ENCODE data around the gene MLKL. TPM values are rescaled to one million over a fixed set of nuclear protein-coding genes. Genes with fewer than 3 reads are reported as not detected.
"Not testable (repeated sequence)": the region's sequence is repeated elsewhere in the genome, so short reads cannot be mapped to it uniquely, and the experiment has no call there.

Gene MLKL
- total and polyA plus RNA-seq, 2 experiments from 2014 or later: 10.4 to 13.6 TPM

DNA sequence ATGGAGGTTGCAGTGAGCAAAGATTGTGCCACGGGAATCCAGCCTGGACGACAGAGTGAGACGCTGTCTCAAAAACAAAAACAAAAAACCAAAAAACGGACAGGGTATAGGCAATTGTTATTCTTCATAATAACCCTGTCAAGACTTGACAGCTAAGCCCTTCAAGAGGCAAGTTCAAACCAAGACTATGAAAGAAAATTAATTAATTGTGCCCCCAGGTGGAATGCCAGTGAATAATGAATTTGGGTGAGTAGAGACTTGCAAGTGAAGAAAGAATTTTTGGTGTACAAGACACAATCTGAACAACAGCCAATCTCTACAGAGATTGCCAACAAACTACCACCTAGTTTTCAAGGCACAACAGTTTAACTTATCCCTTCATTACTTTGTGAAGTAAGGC is 40.3 kb downstream of the MLKL start:
- H3K36me3 ChIP-seq (ENCODE audit: low read depth): peaks cover 43% of the 10 kb centered on the region
- 84 to 92% methylated on average over 4 of the region's 4 CpGs for WGBS, 2 experiments (ENCODE audit: low coverage in 1 of 2, low lambda C conversion rate in 2 of 2, missing lambda C conversion rate in 2 of 2)

DNA sequence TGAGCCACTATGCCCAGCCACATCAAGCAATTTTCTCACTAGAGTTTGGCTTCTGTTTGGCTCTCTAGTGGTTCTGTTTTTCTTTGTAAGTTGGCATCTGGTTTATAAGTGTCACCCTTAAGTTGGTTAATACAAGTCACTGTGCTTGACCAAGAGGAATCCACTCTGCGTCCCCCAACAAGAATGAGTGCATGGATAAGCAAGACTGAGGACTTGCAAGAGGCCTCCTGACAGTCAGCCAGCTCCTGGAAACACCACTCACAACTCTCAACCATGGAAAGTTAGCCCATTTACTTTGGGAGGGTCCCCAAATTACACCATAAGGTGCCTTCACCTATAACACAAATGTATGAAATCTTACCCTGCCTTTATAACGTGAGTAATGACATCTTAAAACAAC is 41.6 kb downstream of the MLKL start:
- 94 to 95% methylated on average over 2 of the region's 2 CpGs for WGBS, 2 experiments (ENCODE audit: low coverage in 1 of 2, low lambda C conversion rate in 2 of 2, missing lambda C conversion rate in 2 of 2)
- Histone ChIP-seq H3F3A (ENCODE audit: insufficient read depth) (no peaks in the 10 kb centered on the region), H3K9me2 (ENCODE audit: insufficient read depth) (no peaks in the 10 kb centered on the region), H3K4me1 (ENCODE audit: insufficient read depth) (no peaks in the 10 kb centered on the region), H3K4me3 (no peak overlapping the region), H3K4me2 (ENCODE audit: unreplicated experiment) (no peak overlapping the region), H2AFZ (no peak overlapping the region), H3K36me3 (ENCODE audit: low read depth) (peaks cover 39% of the 10 kb centered on the region), H3K27me3 (replicated peaks; ENCODE audit: insufficient read depth) (no peaks in the 10 kb centered on the region), H3K79me2 (ENCODE audit: insufficient read depth) (peaks cover 100% of the 10 kb centered on the region), H3K27ac (no peak overlapping the region), H3K9ac (no peak overlapping the region), H4K20me1 (ENCODE audit: insufficient read depth) (0 out of 2 replicates have a peak, but pooled peaks cover 4% of the 10 kb centered on the region), H3K9me3 (ENCODE audit: low read depth) (no peaks in the 10 kb centered on the region)
- in situ Hi-C loops (cut with MboI): no loop called here
- DNase-seq: no peak
- no peak for TF ChIP-seq EZH2phosphoT487 (IDR thresholded peaks at IDR 0.05; ENCODE audit: insufficient read depth, low read depth)
- TF ChIP-seq EZH2 (IDR thresholded peaks at IDR 0.05; ENCODE audit: insufficient read depth, poor library complexity, severe bottlenecking): no peak

More for the DNA sequence above, 40.3 kb downstream of the MLKL start:
- Histone ChIP-seq H3K79me2 (ENCODE audit: insufficient read depth) (peaks cover 100% of the 10 kb centered on the region), H3K4me3 (no peak overlapping the region), H3K4me1 (ENCODE audit: insufficient read depth) (no peaks in the 10 kb centered on the region), H3F3A (ENCODE audit: insufficient read depth) (no peaks in the 10 kb centered on the region), H3K27ac (no peak overlapping the region), H3K9me3 (ENCODE audit: low read depth) (no peaks in the 10 kb centered on the region), H4K20me1 (ENCODE audit: insufficient read depth) (0 out of 2 replicates have a peak, but pooled peaks cover 4% of the 10 kb centered on the region), H2AFZ (no peak overlapping the region), H3K9me2 (ENCODE audit: insufficient read depth) (no peaks in the 10 kb centered on the region), H3K27me3 (replicated peaks; ENCODE audit: insufficient read depth) (no peaks in the 10 kb centered on the region), H3K9ac (no peak overlapping the region), H3K4me2 (ENCODE audit: unreplicated experiment) (no peak overlapping the region)
- no peak for DNase-seq
- in situ Hi-C loops (cut with MboI): no loop called here
- TF ChIP-seq EZH2 (IDR thresholded peaks at IDR 0.05; ENCODE audit: insufficient read depth, poor library complexity, severe bottlenecking) (no peak), EZH2phosphoT487 (IDR thresholded peaks at IDR 0.05; ENCODE audit: insufficient read depth, low read depth) (no peak)

DNA sequence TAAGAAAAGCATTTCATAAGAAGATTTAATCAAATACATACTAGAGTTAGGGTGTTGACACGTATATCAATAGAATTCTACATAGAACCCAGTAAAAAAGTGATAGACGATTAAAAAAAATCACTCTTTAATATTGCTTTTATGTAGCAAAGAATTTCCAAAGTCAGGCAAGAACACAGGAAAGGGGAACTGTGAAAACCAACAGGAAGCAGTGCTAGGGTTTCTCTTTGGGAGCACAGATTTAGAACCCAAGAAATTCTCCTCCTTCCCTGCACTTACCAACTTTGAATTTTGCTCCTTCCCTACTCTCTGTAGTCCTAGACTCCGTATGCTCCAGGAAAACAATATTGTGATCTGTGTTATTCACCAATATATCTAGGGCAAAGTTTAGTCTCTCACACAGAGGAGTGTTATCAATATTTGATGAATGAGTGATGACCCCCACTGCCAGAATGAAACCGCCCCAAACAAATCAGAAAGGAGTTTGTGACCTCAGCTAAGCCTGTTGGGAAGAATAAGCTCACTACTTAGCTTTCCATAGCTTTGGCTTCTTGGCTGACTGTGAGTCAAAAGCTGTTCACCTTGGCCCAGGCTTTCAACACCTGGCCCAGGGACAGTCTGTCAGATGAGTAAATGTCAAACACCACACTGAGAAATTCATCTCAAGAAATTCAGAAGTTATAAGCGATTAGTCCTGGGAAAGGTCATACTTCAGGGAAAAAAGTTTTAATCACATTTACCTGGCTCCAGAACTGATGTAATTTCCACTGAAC is 42.6 kb downstream of the MLKL start:
- H3K27ac ChIP-seq: no peak overlapping the region
- 0 out of 2 replicates have a peak, but pooled peaks cover 4% of the 10 kb centered on the region for H4K20me1 ChIP-seq (ENCODE audit: insufficient read depth)
- TF ChIP-seq EZH2 (IDR thresholded peaks at IDR 0.05; ENCODE audit: insufficient read depth, poor library complexity, severe bottlenecking) (no peak), EZH2phosphoT487 (IDR thresholded peaks at IDR 0.05; ENCODE audit: insufficient read depth, low read depth) (no peak)
- H3K36me3 ChIP-seq (ENCODE audit: low read depth): peaks cover 36% of the 10 kb centered on the region
- H3K9me3 ChIP-seq (ENCODE audit: low read depth): no peaks in the 10 kb centered on the region
- H3K4me2 ChIP-seq (ENCODE audit: unreplicated experiment): no peak overlapping the region
- no peaks in the 10 kb centered on the region for H3K9me2 ChIP-seq (ENCODE audit: insufficient read depth)
- H3F3A ChIP-seq (ENCODE audit: insufficient read depth): no peaks in the 10 kb centered on the region
- no peak overlapping the region for H2AFZ ChIP-seq
- H3K4me1 ChIP-seq (ENCODE audit: insufficient read depth): peaks cover under 1% of the 10 kb centered on the region; the same call in 1 of the 2 replicates
- H3K9ac ChIP-seq: no peak overlapping the region
- H3K79me2 ChIP-seq (ENCODE audit: insufficient read depth): peaks cover 100% of the 10 kb centered on the region
- in situ Hi-C loops (cut with MboI): no loop called here
- no peak overlapping the region for H3K4me3 ChIP-seq
- H3K27me3 ChIP-seq (replicated peaks; ENCODE audit: insufficient read depth): no peaks in the 10 kb centered on the region
- no peak for DNase-seq
- 81 to 85% methylated on average over 5 of the region's 5 CpGs for WGBS, 2 experiments (ENCODE audit: low coverage in 1 of 2, low lambda C conversion rate in 2 of 2, missing lambda C conversion rate in 2 of 2)

DNA sequence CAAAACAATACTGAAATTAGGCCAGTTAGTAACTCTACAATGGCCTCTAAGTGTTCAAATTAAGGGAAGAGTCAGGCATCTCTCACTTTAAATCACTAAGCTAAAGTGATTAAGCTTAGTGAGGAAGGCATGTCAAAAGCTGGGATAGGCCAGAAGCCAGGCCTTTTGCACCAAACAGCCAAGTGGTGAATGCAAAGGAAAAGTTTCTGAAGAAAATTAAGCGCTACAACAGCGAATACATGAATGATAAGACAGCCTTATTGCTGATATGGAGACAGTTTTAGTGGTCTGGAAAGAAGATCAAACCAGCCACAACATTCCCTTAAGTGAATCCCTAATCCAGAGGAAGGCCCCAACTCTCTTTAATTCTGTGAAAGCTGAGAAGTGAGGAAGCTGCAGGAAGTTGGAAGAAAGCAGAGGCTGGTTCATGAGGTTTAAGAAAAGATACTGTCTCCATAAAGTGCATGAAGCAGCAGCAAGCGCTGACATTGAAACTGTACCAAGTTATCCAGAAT is 46.1 kb downstream of the MLKL start:
- no peaks in the 10 kb centered on the region for H3F3A ChIP-seq (ENCODE audit: insufficient read depth)
- no peaks in the 10 kb centered on the region for H3K9me2 ChIP-seq (ENCODE audit: insufficient read depth)
- no peak overlapping the region for H3K4me2 ChIP-seq (ENCODE audit: unreplicated experiment)
- 97 to 98% methylated on average over 3 of the region's 3 CpGs for WGBS, 2 experiments (ENCODE audit: low coverage in 1 of 2, low lambda C conversion rate in 2 of 2, missing lambda C conversion rate in 2 of 2)
- H3K27me3 ChIP-seq (replicated peaks; ENCODE audit: insufficient read depth): no peaks in the 10 kb centered on the region
- peaks cover 100% of the 10 kb centered on the region for H3K79me2 ChIP-seq (ENCODE audit: insufficient read depth)
- peaks cover 4% of the 10 kb centered on the region; the same call in 1 of the 2 replicates for H4K20me1 ChIP-seq (ENCODE audit: insufficient read depth)
- H3K27ac ChIP-seq: no peak overlapping the region
- H3K4me3 ChIP-seq: no peak overlapping the region
- peaks cover 7% of the 10 kb centered on the region; the same call in 1 of the 2 replicates for H3K4me1 ChIP-seq (ENCODE audit: insufficient read depth)
- TF ChIP-seq EZH2phosphoT487 (IDR thresholded peaks at IDR 0.05; ENCODE audit: insufficient read depth, low read depth): no peak
- TF ChIP-seq EZH2 (IDR thresholded peaks at IDR 0.05; ENCODE audit: insufficient read depth, poor library complexity, severe bottlenecking): no peak
- peaks cover 31% of the 10 kb centered on the region; the same call in 1 of the 2 replicates for H3K36me3 ChIP-seq (ENCODE audit: low read depth)
- in situ Hi-C loops (cut with MboI): no loop called here
- H3K9me3 ChIP-seq (ENCODE audit: low read depth): no peaks in the 10 kb centered on the region
- no peak overlapping the region for H3K9ac ChIP-seq
- no peak for DNase-seq
- no peak overlapping the region for H2AFZ ChIP-seq

DNA sequence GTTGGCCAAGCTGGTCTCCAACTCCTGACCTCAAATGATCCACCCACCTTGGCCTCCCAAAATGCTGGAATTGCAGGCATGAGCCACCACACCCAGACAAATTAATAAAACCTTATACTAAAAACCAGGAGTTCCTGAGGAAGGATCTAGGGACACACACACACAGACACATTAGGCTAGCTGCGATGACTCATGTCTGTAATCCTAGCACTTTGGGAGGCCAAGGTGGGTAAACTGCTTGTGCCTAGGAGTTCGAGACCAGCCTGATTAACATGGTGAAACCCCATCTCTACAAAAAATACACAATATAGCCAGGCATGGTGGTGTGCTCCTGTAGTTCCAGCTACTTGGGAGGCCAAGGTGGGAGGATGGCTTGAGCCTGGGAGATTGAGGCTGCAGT is 47.8 kb downstream of the MLKL start:
- in situ Hi-C loops (cut with MboI); H3K4me2 ChIP-seq (ENCODE audit: unreplicated experiment); H4K20me1 ChIP-seq (ENCODE audit: insufficient read depth); H2AFZ ChIP-seq; H3K9ac ChIP-seq; H3K27me3 ChIP-seq (replicated peaks; ENCODE audit: insufficient read depth); H3K4me1 ChIP-seq (ENCODE audit: insufficient read depth); H3K9me3 ChIP-seq (ENCODE audit: low read depth); H3F3A ChIP-seq (ENCODE audit: insufficient read depth); H3K9me2 ChIP-seq (ENCODE audit: insufficient read depth); H3K4me3 ChIP-seq; H3K27ac ChIP-seq: not testable (repeated sequence)
- DNase-seq: peak; percentile 41
- 98 to 100% methylated on average over 2 of the region's 2 CpGs for WGBS, 2 experiments (ENCODE audit: low coverage in 1 of 2, low lambda C conversion rate in 2 of 2, missing lambda C conversion rate in 2 of 2)
- peaks cover 97% of the 10 kb centered on the region for H3K79me2 ChIP-seq (ENCODE audit: insufficient read depth)
- H3K36me3 ChIP-seq (ENCODE audit: low read depth): peaks cover 22% of the 10 kb centered on the region; the same call in 1 of the 2 replicates

Data from GM23248 (cell line).